DMS114 treated with DMSO at 0.1 percent for 48 hours (cell line): Measurements from ENCODE around the gene RBMY1D.
"Not testable (repeated sequence)": the region's sequence is repeated elsewhere in the genome, so short reads cannot be mapped to it uniquely, and the experiment has no call there.

Experiments
- DNase-seq: peaks from one replicate; lab custom pipeline; 2025; ENCODE audit not compliant: unreplicated experiment; lab: John Stamatoyannopoulos, UW

The RBMY1D gene

DNA sequence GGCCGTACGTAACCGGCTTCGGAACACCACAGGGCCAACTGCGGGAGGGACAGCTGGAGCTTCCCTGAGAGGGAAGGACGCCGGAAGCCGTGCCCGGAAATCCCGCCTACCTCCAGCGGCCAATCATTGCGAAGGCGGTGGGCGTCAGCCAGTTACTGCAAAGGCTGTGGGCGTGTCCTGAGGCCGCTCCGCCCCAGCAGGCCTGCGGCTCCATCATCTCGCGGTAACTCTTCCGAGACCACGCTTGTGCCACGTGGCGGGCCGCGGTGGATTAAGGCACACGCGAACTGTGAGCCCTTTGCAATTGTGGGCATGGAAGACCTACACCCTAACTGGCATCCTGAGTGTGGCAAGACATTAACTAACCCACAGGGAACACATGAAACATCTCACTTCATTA is at the start of gene RBMY1D:
Gene RBMY1D (minus strand): TSS at position 101 of the 400 bp plus-strand sequence. CDS start 2,013 bp downstream, outside the sequence.
- not testable (repeated sequence) for DNase-seq

DNA sequence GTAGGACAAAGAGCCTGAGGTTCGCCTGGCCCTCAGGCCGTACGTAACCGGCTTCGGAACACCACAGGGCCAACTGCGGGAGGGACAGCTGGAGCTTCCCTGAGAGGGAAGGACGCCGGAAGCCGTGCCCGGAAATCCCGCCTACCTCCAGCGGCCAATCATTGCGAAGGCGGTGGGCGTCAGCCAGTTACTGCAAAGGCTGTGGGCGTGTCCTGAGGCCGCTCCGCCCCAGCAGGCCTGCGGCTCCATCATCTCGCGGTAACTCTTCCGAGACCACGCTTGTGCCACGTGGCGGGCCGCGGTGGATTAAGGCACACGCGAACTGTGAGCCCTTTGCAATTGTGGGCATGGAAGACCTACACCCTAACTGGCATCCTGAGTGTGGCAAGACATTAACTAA is 23.6 kb upstream of the RBMY1D start, which contains the start of gene RBMY1E:
Gene RBMY1E (minus strand): TSS at position 101 of the 400 bp plus-strand sequence. CDS start 1,978 bp downstream, outside the sequence.
- not testable (repeated sequence) for DNase-seq

DNA sequence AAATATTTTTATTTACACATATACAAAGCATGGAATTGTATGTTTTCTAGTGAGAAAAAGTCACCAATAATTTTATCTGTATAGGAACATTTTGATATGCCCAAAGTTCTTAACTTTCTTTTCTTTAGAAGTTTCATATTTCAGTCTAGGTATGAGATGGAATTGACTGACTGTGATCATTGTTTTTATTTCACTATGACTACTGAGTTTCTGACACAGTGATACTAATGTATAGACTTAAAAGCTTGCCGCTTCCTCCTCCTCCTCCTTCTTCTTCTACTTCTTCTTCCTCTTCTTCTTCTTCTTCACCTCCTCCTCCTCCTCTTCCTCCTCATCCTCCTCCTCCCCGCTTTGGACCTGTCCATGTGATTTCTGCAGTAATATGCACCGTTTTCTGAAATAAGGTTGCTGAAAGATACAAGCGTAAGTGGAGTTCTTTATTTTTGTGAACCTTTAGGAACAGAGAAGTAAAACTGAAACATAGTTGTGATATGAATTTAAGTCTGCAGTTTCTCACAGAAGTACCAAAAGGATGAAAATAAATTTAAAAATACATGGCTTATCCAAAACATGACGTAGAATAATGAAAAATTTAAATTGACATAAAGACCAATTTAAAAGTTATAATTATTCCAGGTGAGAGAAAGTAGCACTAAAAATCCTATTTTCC is 24.8 kb downstream of the RBMY1D start:
- not testable (repeated sequence) for DNase-seq

GRCh38 chrY:21845481-21845880 is 48.8 kb downstream of the RBMY1D start:
- no peak for DNase-seq

GRCh38 chrY:21842090-21842489 is 52.2 kb downstream of the RBMY1D start:
- DNase-seq: no peak

DNA sequence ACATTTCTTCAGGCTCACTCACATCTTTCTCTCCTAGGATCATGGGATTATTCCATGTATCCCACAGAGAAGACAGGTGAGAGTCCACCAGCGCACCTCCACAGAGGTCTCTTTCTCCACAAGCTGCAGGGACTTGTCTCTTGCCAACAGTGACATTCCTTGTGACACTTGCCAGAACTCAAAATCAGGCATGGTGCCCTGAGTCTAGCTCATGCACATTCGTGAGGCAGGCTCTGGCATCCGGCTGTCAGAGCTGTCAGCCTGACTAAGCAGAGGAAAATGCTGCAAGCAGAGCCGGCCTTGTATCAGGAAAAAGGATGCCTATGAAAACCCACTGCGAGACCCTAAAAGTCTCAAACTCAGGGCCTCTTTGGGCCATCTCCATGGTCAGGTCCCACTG is 54.8 kb downstream of the RBMY1D start:
- DNase-seq: no peak

DNA sequence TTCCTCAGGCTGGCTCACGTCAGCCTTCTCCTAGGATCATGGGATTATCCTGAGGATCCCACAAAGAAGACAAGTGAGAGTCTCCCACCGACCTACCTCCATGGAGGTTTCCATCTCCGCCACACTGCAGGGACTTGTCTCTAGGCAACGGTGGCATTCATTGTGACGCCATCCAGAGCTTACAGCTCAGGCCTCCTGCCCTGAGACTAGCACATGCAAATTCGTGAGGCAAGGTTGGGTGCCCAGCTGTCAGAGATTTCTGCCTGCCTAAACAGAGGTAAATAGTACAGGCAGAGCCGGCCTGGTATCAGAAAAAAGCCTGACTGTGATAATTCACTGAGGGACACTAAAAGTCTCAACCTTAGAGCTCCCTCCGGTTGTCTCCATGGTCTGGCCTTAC is 58.0 kb downstream of the RBMY1D start:
- no peak for DNase-seq

DNA sequence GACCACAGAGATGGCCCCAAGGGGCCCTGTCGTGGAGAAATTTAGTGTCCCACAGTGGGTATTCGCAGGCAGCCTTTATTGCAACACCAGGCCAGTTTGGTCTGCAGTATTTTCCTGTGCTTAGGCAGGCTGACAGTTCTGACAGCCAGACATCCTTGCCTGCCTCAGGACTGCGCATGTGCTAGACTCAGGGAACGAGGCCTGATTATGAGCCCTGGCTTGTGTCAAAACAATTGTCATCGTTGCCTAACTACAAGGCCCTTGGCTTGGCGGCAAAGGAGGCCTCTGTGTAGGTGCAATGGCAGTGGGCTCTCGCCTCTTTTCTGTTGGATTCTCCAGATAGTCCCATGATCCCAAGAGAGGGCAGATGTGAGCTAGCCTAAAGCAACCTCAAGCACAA is 59.3 kb downstream of the RBMY1D start:
- DNase-seq: no peak
